ENCODE measurements around the gene ERC2.

ERC2 gene

DNA sequence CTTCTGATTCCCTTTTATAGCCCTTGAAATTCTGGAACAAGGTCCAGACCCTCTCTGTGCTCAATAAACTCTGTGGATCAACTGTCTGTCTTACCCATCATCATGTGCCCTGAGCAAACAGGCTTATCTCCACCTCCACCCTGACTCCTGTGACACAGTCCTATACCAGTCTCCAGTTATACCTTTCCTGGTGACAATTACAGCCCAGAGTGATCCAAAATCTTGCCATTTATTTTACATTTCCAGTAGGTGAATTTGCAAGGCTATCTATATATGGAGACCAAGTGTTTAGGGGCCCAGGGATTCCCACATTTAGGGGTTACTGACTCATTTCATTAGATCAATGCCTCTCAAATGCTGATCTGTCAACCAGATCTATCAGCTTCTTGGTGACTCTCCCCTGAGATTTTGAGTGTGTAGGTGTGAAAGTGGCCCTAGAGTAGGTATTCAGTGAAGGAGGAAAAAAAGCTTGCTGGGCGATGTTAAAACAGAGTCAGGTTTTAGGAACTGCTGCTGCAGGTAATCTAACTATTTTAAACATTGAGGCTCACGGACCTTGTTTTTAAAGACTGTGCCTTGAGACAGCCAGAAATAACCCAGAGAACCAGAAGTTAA is 751.5 kb downstream of the ERC2 start:
- TF ChIP-seq, protein P1, sequence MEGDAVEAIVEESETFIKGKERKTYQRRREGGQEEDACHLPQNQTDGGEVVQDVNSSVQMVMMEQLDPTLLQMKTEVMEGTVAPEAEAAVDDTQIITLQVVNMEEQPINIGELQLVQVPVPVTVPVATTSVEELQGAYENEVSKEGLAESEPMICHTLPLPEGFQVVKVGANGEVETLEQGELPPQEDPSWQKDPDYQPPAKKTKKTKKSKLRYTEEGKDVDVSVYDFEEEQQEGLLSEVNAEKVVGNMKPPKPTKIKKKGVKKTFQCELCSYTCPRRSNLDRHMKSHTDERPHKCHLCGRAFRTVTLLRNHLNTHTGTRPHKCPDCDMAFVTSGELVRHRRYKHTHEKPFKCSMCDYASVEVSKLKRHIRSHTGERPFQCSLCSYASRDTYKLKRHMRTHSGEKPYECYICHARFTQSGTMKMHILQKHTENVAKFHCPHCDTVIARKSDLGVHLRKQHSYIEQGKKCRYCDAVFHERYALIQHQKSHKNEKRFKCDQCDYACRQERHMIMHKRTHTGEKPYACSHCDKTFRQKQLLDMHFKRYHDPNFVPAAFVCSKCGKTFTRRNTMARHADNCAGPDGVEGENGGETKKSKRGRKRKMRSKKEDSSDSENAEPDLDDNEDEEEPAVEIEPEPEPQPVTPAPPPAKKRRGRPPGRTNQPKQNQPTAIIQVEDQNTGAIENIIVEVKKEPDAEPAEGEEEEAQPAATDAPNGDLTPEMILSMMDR (IDR thresholded peaks at IDR 0.05): no peak

DNA sequence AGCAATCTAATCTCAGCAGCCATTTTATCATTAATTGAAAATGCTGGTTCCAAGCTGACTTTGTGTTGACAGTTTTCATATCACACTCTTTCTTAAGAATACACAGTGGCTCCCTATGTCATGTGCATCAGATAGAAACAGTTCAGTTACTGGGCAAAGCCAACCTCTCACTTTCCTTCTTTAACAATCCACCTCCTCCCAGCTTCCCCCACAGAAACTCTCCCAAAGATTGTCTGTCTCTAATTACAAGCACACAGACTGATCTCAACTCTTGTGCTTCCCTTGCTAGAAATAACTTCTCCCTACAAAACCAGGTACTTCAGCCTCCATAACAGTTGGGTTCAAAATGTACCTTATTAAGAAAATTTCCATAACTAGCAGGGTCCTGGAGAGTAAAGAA is 752.2 kb downstream of the ERC2 start:
- TF ChIP-seq, protein P1 (IDR thresholded peaks at IDR 0.05): no peak

DNA sequence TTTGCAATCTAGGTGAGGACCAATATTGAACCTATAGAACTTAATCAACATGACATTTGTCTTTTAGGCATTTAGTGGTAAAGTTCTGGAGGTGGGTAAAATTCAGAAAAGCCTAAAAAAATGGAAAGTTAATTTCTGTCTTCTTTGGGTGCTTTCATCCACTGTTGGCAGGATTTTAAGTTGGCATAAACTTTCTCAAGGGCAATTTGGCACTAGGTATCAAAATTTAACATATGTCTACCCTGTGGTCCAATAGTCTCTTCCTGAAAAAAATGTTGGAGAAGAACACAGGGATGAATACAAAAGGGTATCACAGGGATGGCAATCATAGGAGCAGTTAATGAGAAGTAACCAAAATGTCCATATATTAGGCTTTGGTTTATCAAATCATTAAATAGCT is 754.2 kb downstream of the ERC2 start:
- TF ChIP-seq, protein P1 (IDR thresholded peaks at IDR 0.05): no peak

DNA sequence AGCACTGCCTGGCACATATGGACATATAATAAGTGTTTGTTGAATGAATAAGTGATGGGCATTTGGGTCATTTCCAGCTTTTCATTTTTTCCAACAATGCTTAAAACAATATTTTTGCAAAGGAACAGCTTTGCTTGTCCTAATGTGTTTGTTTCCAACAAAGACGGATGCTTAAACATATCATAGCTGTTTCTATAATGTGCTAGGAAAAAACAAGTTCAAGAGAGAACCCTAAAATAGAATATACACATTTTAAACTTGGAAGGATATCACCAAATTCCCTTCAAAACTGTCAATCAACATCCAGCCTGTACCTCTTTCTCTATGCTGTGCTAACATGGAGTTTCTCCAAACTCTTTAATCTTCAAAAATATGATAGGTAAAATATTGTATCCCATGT is 756.6 kb downstream of the ERC2 start:
- TF ChIP-seq, protein P1 (IDR thresholded peaks at IDR 0.05): no peak

DNA sequence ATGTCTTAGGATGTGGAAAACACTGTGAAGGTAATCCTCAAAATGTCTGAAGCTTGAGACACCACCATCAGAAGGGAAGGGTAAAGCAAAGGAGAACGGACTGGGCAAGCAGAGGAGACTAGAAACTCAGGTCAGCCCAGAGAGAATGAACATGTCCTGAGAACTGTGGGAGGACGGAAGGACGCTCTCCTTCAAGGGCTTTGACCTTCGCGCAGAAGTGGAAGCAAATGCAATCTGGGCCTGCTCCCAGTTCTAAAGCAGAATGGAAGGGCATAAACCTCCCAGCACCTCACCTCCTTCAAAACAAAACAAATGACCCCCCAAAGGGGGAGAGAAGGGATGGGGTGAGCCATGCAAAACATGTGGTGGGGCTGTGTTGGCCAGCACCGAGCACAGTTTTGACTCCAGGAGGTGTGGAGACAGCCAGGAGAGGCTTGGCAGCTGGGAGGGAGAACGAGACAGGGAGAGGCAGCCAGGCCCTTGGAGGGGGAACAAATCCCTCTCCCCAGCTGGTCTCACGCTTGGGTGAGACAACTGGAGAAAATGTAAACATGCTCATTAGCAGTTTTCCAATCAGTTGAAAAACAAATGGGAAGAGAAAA is 758.8 kb downstream of the ERC2 start:
- TF ChIP-seq, protein P1 (IDR thresholded peaks at IDR 0.05): no peak

DNA sequence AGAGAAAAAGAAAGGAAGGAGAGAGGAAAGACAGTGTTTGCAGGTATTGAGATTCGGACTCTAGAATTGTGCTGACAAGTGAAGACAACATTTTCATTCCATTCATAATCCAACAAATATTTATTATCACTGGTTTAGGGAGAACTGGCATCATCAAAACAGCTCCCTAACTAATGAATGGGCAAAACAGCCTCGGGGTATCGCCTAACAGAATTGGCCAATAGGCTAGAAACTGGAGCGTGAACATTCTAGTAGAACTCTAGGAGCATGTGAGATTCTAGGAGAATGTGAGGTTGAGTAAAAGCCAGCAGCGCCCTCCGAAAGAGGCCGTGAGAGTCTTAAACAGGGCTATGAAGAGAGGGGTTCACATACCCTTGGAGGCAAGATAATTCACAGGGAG is 759.3 kb downstream of the ERC2 start:
- TF ChIP-seq, protein P1 (IDR thresholded peaks at IDR 0.05): no peak

DNA sequence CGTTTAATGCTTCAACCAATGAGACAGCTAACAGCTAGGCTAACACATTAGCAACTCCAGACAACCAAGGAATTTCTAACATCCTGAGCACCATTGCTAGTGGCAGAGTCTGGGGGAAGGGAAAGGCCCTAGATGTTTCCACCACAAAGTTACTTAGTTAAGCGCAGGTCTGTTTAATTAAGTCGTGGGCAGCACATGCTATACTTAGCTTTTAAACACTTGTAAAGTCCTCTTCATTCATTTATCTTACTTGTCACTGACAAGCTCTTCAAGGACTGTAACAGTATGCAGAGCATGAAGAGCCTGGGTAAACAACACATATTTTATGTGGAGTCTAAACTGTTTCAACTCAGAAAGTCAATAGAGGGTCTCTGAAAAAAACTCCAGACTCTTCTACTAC is 760.0 kb downstream of the ERC2 start:
- TF ChIP-seq, protein P1 (IDR thresholded peaks at IDR 0.05): no peak

DNA sequence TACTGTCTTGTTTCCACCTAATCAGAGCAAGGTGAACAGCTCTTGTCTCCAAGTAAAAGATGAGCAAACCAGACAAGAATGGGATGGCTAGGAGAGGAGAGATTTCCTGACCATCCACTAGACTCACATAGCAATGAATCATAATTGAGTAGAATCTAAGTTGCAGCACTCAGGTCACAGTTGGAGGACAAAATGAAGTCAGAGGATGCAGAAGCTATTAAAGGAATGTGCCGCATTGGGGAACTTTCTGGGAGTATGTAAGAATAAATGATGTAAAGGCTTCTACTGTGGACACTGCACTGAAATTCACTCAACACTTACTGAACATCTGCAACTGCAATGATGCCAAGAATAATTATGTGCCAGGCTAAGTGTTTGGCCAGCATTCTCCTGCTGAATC is 763.7 kb downstream of the ERC2 start:
- TF ChIP-seq, protein P1 (IDR thresholded peaks at IDR 0.05): no peak
